ENCODE data around the gene RRAD.
A peak's percentile ranks its signal among the peaks of the same experiment; 100 is the strongest.
"Not testable (repeated sequence)": the region's sequence is repeated elsewhere in the genome, so short reads cannot be mapped to it uniquely, and the experiment has no call there.

The RRAD gene, protein sequence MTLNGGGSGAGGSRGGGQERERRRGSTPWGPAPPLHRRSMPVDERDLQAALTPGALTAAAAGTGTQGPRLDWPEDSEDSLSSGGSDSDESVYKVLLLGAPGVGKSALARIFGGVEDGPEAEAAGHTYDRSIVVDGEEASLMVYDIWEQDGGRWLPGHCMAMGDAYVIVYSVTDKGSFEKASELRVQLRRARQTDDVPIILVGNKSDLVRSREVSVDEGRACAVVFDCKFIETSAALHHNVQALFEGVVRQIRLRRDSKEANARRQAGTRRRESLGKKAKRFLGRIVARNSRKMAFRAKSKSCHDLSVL

DNA sequence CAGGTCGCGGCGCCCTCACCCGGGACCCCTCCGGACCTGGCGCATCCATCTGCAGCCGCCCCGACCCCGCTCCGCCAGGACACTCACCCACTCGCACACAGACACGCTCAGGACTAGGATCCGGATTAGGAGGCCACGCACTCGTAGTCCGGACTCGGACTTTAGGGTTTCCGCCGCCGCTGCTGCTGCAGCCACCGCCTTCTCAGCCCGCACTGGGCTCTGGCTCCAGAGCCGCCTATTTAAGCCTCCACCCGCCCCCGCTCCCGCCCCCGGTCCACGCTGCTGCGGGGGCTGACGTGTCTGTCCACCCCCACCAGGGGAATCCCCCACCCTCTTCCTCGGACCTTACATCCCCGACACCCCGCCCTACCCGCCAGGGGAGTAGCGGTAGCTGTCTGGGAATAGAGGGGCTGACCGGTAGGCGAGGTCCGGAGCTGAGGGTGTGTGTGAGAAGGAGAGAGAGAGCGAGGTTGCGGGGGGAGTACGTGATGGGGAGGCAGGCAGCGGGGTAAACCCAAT lies at the start of gene RRAD:
TSS of gene RRAD (minus strand) at position 214 of the 519 bp plus-strand sequence. CDS start 356 bp downstream, outside the sequence.
- no peak for DNase-seq

DNA sequence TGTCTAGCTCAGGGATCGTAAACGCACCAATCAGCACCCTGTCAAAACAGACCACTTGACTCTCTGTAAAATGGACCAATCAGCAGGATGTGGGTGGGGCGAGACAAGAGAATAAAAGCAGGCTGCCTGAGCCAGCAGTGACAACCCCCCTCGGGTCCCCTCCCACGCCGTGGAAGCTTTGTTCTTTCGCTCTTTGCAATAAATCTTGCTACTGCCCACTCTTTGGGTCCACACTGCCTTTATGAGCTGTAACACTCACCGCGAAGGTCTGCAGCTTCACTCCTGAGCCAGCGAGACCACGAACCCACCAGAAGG lies 49.6 kb upstream of the RRAD start:
- not testable (repeated sequence) for DNase-seq

DNA sequence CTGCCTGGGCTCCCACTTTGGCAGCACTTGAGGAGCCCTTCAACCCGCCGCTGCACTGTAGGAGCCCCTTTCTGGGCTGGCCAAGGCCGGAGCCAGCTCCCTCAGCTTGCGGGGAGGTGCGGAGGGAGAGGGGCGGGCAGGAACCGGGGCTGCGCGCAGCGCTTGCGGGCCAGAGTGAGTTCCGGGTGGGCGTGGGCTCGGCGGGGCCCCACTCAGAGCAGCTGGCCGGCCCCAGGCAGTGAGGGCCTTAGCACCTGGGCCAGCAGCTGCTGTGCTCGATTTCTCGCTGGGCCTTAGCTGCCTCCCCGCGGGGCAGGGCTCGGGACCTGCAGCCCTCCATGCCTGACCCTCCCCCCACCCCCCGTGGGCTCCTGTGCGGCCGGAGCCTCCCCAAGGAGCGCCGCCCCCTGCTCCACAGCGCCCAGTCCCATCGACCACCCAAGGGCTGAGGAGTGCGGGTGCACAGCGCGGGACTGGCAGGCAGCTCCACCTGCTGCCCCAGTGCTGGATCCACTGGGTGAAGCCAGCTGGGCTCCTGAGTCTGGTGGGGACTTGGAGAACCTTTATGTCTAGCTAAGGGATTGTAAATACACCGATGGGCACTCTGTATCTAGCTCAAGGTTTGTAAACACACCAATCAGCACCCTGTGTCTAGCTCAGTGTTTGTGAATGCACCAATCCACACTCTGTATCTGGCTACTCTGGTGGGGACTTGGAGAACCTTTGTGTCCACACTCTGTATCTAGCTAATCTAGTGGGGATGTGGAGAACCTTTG lies 49.0 kb upstream of the RRAD start:
- DNase-seq = not testable (repeated sequence)

DNA sequence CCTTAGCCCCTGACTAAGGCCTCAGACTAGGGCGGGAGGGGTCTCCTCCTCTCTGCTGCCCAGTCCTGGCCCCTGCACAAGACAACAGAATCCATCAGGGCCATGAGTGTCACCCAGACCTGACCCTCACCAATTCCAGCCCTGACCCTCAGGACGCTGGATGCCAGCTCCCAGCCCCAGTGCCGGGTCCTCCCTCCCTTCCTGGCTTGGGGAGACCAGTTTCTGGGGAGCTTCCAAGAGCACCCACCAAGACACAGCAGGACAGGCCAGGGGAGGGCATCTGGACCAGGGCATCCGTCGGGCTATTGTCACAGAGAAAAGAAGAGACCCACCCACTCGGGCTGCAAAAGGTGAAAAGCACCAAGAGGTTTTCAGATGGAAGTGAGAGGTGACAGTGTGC lies 48.4 kb upstream of the RRAD start:
- no peak for DNase-seq

DNA sequence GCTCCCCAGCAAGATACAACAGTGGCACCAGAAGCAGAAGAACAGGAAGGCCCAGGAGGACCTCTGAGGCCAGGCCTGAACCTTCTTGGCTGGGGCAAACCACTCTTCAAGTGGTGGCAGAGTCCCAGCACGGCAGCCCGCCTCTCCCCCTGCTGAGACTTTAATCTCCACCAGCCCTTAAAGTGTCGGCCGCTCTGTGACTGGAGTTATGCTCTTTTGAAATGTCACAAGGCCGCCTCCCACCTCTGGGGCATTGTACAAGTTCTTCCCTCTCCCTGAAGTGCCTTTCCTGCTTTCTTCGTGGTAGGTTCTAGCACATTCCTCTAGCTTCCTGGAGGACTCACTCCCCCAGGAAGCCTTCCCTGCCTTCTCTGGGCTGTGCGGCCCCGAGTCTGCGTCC lies 47.6 kb upstream of the RRAD start:
- no peak for DNase-seq

DNA sequence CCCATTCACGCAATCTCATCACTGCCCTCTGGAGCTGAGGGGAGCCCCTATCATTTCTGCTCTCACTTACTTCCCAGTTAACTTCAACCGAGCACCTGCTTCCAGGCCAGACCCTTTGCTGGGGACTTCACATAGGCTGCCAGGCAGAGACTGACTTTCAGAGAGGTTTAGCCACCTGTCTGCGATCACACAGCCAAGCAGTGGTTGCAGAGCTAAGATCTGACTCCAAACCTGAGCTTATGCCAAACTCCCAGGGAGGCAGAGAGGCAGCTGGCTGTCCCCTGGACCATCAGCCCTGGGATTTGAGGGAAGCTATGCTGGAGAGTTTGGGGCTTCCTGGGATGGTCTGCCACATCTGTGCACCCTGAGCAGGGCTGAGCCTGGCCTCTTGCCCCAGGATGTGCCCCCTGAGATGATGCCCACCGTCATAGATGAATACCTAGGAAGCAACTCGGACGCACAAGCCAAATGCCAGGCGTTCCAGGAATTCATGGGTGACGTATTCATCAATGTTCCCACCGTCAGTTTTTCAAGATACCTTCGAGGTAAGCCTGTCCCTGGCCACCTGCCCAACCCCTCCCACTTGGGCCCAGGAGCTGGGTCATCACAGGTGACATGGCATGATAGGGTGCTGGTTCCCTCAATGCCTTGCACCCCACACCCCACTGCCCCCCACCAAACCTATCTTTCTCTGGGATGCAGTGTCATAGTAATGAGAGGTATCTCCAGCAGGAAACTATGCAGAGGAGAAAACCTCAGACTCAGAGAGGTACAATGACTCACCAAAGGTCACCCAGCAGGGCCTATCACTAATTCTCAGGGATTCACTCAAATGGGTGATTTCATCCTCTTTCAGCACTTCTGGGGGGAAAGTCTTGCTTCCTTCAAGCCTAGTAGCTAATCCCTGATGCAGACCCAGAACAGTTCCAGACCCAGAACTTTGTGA lies 45.7 kb upstream of the RRAD start:
- no peak for DNase-seq

DNA sequence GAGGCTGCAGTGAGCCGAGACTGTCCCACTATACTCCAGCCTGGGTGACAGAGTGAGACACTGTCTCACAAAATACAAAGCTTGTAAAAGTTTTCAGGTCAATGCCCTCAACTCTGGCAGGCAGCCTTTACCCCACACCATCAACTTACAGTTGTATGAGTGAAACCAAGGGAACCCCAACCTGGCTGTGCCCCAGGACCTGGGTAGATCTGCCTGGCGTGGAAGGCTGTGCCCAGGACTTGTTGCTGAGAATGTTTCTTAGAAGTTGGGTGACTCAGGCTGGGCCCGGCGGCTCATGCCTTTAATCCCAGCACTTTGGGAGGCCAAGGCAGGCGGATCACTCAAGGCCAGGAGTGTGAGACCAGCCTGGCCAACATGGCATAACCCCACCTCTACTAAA lies 43.5 kb upstream of the RRAD start:
- DNase-seq = no peak

DNA sequence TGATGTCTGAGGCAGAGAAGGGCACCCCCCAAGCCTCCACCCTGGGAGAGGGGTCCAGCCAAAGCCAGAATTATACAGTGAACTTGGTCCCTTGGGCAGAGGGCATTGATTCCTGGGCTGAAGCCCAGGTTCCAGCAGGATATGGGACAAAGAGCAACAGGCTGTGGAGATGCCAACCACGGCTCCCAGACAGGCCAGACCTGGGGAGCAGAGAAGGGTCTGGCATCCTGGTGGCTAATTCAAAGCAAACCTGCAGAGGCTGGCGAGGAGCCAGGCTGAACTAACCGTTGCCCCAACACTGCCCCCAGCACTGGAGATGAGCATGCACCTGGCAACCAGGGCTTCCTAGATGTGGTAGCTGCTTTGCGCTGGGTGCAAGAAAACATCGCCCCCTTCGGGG lies 38.7 kb upstream of the RRAD start:
- no peak for DNase-seq

DNA sequence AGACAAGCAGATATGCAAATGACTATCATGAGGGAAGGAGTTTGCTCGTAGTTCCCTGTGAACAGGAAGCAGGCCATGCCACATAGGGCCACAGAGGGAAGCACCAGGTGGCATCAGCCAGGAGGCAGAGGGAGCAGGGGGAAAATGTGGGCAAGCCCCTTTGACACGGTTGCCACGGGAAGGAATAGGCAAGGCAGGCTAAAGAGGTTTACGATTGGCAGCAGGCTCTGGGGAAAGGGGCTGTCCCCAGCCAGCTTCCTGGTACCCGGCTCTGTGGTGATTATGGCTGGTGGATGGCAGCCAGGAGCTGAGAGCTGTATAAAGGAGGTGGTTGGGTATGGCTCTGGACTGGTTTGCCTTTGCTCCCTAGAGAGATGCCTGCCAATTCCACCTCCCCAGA lies 36.6 kb upstream of the RRAD start:
- peak; percentile 59 for DNase-seq

DNA sequence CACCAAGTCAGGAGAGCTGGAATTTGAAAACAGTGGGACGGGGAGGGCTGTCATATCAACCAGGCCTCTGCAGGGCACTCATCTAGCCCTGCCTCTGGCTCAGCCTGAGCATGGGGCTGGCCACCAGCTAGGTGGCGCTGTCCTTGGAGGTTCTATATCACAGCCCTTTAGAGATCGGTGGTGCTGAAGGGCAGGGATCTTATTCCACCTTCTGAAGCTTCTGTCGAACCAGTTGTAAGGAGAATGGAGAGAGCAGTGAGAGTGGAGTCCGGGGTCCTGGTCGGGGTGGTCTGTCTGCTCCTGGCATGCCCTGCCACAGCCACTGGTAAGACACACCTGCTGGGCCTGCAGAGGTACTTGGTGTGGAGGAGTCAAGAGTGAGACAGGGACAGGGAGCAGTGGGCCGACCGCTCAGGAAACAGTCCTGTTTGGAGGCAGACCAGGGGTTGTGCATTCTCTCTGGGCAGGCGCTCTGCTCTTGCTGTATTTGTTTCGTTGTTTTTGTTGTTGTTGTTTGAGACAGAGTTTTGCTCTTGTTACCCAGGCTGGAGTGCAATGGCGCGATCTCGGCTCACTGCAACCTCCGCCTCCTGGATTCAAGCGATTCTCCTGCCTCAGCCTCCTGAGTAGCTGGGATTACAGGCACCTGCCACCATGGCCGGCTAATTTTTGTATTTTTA lies 35.9 kb upstream of the RRAD start, which contains the start of gene CES3:
TSS of gene CES3 (plus strand) at position 202 of the 680 bp plus-strand sequence. CDS start at position 244, 42 bp downstream.
- peak; percentile 41 for DNase-seq

DNA sequence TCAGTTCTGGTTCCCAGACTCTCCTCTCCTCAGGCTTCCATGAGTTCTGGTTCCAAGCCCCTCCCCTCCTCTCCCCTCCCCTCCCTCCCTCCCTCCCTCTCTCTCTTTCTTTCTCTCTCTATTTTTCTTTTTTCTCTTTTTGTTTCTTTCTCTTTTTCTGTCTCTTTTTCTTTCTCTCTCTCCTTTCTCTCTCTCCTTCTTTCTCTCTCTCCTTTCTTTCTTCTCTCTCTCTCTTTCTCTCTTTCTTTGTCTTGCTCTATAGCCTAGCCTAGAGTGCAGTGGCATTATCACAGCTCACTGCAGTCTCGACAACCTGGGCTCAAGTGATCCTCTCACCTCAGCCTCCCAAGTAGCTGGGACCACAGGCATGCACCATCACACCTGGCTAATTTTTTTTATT lies 34.9 kb upstream of the RRAD start:
- DNase-seq = no peak

DNA sequence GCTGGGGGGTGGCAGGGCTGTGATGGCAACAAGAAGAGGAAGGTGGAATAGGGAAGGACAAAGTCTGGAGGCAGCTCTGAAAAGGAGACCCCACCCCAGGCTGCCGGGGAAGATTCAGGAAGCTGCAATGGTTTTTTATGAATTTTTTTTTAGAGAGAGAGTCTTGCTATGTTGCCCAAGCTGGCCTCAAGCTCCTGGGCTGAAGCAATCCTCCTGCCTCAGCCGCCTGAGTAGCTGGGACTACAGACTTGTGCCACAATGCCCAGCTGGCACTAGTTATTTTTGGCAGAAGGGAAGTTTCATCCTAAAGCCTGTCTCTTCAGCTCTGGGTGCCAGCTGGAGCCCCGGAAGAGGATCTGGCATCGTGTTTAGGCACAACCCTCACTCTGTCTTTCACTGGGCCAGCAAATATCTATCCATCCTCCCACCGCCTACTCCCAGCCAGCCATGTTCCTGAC lies 34.4 kb upstream of the RRAD start:
- DNase-seq = no peak

DNA sequence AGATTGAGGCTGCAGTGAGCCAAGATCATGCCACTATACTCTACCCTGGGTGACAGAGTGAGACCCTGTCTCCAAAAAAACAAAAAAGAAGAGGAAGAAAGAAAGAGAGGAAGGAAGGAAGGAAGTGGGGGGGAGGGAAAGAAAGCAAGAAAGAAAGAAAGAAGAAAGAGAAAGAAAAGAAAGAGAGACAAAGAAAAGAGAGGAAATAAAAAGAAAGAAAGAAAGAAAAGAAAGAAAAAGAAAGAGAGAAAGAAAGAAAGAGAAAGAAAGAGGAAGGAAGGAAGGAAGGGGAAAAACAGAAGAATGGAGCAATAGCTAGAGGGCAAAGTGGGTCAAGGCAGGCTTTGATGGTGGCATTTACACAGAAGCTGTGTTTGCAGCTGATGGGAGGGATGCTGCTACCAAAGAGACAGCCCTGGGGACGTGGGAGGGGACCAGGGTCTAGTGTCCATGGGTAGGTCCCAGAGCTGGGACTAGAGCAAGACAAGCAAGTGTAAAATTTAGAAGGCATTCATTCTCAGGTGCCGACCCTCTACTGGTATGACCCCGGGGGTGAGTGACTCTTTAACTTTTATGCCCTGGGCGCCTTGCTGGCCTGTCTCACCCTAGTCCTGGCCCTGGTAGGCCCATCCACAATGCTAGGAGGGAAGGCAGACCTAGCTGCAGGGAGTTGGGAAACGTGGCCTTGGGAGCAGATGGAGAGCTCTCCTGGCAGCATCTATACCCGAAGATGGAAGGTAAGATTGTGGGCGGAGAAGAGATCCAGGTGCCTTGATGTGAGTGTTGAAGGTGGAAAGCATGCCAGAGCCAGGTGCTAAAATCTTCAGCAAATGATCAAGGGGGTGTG lies 33.7 kb upstream of the RRAD start:
- no peak for DNase-seq

DNA sequence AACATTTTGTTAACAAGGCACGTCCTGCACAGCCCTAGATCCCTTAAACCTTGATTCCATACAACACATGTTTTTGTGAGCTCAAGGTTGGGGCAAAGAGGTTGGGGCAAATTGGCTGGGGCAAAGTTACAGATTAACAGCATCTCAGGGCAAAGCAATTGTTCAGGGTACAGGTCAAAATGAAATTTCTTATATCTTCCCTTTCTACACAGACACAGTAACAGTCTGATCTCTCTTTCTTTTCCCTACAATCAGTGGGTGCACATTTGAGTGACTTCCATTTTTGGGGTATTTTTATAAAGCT lies 30.8 kb upstream of the RRAD start:
- not testable (repeated sequence) for DNase-seq

DNA sequence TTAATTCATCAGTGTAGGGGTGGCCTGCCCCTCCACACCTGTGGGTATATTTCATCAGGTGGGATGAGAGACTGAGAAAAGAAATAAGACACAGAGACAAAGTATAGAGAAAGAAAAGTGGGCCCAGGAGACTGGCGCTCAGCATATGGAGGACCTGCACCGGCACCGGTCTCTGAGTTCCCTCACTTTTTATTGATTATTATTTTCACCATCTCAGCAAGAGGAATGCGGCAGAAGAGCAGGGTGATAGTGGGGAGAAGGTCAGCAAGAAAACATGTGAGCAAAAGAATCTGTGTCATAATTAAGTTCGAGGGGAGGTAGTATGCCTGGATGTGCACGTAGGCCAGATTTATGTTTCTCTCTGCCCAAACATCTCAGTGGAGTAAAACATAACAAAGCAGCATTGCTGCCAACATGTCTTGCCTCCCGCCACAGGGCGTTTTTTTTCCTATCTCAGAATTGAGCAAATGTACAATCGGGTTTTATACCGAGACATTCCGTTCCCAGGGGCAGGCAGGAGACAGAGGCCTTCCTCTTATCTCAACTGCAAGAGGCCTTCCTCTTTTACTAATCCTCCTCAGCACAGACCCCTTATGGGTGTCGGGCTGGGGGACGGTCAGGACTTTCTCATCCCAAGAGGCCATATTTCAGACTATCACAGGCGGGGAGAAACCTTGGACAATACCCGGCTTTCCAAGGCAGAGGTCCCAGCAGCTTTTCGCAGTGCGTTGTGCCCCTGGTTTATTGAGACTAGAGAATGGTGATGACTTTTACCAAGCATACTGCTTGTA lies 30.2 kb upstream of the RRAD start:
- DNase-seq = not testable (repeated sequence)

DNA sequence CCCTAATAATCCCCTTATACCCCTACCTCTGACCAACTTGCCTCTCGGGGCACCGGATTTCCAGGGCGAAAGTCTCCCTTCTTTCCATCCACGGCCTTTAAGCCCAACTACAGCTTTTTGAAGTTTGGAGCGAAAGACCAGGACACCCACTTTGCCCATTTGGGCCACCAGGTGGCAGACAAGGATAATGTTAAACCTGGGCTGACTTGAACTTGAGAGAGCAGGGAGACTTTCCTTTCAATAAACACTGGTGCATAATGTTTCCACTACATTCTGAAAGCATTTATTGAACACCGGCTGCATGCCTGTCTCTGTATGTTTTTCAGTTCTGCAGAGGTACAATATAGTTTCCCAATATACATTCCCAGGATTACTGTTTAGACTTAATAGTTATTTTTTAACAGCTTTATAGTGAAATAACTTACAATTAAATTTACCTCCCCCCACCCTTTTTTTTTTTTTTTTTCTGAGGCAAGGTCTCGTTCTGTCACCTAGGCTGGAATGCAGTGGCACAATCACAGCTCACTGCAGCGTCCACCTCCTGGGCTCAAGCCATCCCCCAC lies 28.8 kb upstream of the RRAD start:
- DNase-seq = peak; percentile 45

DNA sequence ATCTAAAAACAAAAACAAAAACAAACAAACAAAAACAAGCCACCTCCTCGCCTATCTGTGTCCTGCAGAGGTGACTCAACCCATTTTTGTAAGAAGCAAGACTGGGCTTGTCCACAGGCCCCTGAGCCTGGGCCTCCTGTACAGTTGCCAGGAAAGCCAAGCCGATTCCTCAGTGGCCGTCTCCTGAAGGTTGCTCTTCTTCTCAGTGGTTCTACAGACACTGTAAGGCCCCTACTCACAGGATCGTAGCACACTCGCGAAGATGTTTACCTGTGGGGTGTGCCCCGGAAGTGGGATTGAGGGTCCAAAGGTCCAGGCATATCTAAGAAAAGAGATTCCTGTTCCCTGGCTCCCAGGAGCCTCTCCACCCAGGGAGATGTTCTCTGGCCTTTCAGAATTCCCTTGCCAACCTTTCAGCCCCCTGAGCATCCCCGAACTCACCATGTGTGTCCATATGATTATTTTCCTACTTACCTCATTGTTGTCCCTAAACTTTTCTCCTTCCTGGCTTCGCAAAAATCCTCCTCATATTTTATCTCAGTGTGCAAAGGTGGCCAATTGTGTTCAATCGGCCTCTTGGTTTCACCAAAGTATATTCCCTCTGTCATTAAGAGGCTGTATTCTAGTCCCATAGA lies 28.2 kb upstream of the RRAD start:
- DNase-seq = no peak

DNA sequence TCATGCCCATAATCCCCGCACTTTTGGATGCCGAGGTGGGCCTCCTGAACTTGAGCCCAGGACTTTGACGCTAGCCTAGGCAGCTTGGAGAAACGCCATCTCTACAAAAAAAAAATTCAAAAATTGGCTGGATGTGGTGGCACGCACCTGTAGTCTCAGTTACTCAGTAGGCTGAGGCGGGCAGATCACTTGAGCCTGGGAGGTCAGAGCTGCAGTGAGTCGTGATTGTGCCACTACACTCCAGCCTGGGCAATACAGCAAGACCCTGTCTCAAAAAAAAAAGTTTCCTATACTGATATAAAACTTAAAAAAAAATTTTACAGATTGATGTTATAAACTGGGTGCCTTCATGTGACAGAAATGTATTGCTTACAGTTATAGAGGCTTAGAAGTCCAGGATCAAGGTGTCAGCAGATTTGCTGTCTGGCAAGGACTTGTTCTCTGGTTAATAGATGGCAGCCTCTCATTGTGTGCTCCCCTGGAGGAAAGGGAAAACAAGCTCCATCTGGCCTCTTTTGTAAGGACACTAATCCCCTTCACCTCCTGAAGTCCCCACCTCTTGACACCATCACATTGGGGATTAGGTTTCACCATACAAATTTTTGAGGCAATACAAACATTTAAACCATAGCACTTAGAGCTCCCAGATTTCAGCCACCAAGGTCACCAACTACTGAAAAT lies 27.2 kb upstream of the RRAD start:
- no peak for DNase-seq

Measured in NCI-H2107 (cell line).